GM12872 (cell line): ENCODE measurements around the gene MS4A10.

Source experiments
- TF ChIP-seq, protein P1 (sequence below): IDR thresholded peaks from 3 replicates; pipeline ENCODE4 v1.5.1; 2011; ENCODE audit warnings: low read depth, mild to moderate bottlenecking, low read length, moderate library complexity; ENCODE audit not compliant: insufficient read depth

The MS4A10 gene

DNA sequence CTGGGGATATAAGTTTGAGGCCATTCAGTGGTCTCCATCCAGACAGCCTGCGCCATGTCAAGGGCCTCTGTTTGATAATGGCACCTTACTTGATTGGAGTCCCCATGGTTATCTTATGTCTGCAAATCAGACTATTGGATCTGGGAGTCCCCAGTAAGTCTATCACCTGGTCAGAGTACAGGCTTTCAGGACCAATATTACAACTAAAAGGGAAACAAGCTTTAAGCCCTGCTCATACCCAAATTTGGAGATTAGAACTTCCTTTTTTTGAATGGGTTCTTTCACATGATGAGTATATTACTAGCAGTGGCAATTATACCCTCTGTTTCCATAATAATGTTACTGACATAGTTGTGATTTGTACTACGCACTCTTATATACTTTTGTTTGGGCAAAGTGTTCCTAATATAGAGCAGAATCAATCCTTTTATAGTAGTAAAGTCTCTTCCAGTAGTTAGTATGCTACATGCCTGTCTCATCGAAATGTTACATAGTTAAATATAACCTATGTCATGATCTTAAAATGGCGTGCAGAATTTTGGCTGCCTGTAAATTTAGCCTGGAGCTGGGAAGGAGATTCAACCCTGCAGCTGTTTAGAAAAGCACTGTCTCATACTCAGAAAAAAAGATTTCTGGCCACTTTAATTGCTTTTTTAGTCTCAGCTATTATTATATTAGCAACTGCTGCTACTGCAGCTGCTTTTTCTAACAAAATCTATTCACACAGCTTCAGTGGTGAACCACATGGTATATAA is 23.5 kb upstream of the MS4A10 start:
- TF ChIP-seq, protein P1, sequence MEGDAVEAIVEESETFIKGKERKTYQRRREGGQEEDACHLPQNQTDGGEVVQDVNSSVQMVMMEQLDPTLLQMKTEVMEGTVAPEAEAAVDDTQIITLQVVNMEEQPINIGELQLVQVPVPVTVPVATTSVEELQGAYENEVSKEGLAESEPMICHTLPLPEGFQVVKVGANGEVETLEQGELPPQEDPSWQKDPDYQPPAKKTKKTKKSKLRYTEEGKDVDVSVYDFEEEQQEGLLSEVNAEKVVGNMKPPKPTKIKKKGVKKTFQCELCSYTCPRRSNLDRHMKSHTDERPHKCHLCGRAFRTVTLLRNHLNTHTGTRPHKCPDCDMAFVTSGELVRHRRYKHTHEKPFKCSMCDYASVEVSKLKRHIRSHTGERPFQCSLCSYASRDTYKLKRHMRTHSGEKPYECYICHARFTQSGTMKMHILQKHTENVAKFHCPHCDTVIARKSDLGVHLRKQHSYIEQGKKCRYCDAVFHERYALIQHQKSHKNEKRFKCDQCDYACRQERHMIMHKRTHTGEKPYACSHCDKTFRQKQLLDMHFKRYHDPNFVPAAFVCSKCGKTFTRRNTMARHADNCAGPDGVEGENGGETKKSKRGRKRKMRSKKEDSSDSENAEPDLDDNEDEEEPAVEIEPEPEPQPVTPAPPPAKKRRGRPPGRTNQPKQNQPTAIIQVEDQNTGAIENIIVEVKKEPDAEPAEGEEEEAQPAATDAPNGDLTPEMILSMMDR, result no peak

DNA sequence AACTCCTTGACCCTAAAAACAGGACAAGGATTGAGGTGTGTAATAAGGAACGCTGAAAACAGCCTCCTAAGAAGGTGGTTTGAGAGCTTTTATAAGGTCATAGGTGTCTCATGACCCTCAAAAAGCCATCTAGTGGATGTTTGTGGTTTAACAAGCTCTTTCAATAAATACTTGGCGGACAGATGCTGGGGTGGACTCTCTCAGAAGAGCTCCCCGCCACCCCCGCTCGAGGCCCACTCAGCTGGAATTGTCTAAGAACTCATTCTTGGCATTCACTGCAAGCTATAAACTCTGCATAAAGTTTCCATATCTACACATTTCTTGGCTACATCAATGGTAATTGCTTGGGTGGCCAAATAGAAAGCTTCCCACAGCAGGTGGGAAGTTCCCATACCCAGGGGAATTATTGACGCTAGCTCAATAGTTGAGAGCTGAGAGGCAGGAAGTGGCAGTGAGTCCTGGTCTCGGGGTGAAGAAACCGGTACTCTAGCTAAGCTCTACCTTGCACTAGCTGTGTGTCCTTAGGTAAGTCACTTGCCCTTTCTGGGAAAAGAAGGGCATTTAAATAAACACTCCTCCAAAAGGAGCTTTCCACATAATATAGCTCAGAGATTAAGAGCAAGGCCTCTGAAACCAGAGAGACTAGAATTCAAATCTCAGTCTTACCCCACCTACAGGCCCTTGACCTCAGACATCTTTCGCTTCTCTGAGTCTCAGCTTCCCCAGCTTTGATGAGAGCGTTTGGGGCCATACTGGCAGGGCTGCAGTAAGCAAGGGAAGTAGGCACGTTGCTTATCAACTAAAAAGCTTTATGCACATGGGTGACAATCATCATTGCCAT is 22.1 kb upstream of the MS4A10 start:
- TF ChIP-seq, protein P1, result peak; percentile 66

DNA sequence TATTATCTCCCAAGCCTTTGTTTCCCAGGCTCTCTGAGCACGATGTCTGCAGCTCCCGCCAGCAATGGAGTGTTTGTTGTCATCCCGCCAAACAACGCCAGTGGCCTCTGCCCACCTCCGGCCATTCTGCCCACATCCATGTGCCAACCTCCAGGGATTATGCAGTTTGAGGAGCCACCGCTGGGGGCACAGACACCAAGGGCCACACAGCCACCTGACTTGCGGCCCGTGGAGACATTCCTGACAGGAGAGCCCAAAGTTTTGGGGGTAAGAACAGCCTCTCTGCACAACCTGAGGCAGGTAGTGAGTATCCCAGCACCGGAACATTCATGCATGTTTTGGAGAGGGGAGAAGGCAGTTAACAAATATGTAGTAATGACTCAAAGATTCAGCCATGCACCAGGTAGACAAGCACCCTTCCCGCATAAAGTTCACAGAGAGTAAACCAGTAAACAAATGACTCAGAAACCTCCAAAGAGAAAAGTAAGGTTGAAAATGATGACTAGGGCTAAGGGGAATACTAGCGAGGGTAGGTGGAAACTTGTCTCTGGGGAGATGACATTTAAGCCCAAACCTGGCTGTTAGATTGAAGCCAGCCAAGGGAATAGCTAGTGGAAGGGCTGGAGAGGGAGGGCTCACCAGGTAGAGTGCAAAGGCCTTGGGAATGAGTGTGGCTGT is 21.3 kb upstream of the MS4A10 start:
- TF ChIP-seq, protein P1, result peak; percentile 57; the same call in 2 of the 3 replicates

DNA sequence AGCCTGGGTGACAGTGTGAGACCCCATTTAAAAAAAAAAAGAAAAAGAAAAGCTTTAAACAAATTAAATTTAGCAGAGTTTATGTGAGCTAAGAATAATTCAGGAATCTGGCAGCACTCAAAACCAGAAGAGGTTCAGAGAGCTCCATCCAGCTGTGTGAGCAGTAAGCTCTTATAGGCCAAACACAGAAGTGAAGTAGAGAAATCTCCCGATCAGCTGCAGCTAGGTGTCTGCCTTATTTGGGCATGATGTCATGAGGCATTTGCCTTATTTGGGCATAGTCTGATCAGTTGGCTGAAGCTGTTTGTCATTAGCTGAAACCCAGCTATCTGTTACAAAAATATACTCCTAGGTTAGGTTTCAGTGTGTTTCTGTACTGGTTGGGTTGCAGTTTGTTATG is 20.3 kb upstream of the MS4A10 start:
- TF ChIP-seq, protein P1, result no peak

DNA sequence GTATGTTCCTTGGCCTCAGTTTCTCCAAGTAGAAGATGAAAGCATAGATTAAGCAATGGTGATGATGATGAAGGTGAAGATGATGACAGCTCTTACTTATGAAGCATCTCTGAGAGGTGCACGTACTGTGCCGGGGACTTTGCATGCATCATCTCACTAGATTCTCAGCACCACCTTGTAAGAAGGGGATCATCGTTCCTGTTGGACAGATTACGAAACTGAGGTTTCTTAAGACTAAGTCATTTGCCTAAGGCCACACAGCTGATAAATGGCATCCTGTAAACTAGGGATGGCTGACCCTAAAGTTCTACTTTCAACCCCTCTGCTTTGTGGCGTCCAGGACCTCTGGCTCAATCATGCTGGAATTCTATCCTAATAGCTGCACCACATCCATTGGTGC is 19.8 kb upstream of the MS4A10 start:
- TF ChIP-seq, protein P1, result no peak

DNA sequence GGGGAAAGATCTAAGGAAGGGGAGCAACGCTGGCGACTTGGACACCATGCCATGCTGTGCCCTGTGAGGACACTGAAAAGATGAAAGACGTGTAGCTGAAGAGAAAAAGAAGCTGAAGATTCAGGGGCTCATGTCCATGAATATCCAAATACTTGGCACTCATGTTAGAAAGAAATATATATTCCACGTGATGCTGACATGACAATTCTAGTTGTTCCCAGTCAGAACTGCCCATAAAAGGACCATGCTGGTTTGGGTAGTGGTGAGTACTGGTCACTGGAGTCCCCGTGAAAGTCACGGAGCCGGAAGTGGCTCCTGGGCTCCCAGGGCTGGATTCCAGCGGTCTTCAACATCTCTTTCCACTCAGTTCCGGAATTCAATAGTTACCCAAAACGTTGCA is 18.6 kb upstream of the MS4A10 start:
- TF ChIP-seq, protein P1, result no peak

DNA sequence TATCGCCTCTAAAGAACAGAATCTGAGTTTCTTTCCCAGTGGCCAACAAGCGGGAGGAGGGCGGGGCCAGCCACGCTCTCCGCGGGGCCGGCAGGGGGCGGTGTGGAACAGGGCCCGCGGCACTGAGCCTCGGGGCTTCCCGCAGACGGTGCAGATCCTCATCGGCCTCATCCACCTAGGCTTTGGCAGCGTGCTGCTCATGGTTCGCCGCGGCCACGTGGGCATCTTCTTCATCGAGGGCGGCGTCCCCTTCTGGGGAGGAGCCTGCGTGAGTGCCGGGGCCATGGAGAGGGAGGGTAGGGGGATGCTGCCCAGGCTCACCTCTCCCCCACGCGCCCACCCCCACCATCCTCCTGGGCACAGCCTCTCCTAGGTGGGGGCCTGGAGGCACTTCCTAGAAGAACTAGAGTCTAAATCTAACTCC is 17.7 kb upstream of the MS4A10 start:
- TF ChIP-seq, protein P1, result no peak
